ENCODE results near the gene PLEKHA1.

The PLEKHA1 gene

GRCh38 chr10:122374237-122374858, at the start of gene PLEKHA1:
TSS of gene PLEKHA1 (plus strand) at chr10:122374708. CDS start at chr10:122393201, 18,493 bp downstream.
- DNase-seq (ENCODE audit: low spot score): peak; percentile 96

GRCh38 chr10:122325235-122325634, 49.3 kb upstream of the PLEKHA1 start:
- DNase-seq (ENCODE audit: low spot score): no peak

- no peak for DNase-seq (ENCODE audit: low spot score)
Measured at GRCh38 chr10:122326385-122326784, 48.1 kb upstream of the PLEKHA1 start.

- no peak for DNase-seq (ENCODE audit: low spot score)
Measured at GRCh38 chr10:122326806-122327205, 47.7 kb upstream of the PLEKHA1 start.

- no peak for DNase-seq (ENCODE audit: low spot score)
Measured at GRCh38 chr10:122327237-122328206, 47.0 kb upstream of the PLEKHA1 start.

GRCh38 chr10:122328676-122329075, 45.8 kb upstream of the PLEKHA1 start:
- DNase-seq (ENCODE audit: low spot score): no peak

- DNase-seq (ENCODE audit: low spot score): no peak
Measured at GRCh38 chr10:122329416-122329815, 45.1 kb upstream of the PLEKHA1 start.

- no peak for DNase-seq (ENCODE audit: low spot score)
Measured at GRCh38 chr10:122331100-122331499, 43.4 kb upstream of the PLEKHA1 start.

- DNase-seq (ENCODE audit: low spot score): no peak
Measured at GRCh38 chr10:122331615-122332446, 42.7 kb upstream of the PLEKHA1 start.

GRCh38 chr10:122333037-122333436, 41.5 kb upstream of the PLEKHA1 start:
- DNase-seq (ENCODE audit: low spot score): no peak

- no peak for DNase-seq (ENCODE audit: low spot score)
Measured at GRCh38 chr10:122336332-122336731, 38.2 kb upstream of the PLEKHA1 start.

- DNase-seq (ENCODE audit: low spot score): no peak
Measured at GRCh38 chr10:122336961-122337360, 37.5 kb upstream of the PLEKHA1 start.

GRCh38 chr10:122338609-122339441, 35.7 kb upstream of the PLEKHA1 start:
- no peak for DNase-seq (ENCODE audit: low spot score)

GRCh38 chr10:122341141-122341810, 33.2 kb upstream of the PLEKHA1 start:
- DNase-seq (ENCODE audit: low spot score): no peak

GRCh38 chr10:122342293-122343134, 32.0 kb upstream of the PLEKHA1 start:
- DNase-seq (ENCODE audit: low spot score): no peak

GRCh38 chr10:122343135-122343800, 31.2 kb upstream of the PLEKHA1 start:
- no peak for DNase-seq (ENCODE audit: low spot score)

- no peak for DNase-seq (ENCODE audit: low spot score)
Measured at GRCh38 chr10:122343936-122344335, 30.6 kb upstream of the PLEKHA1 start.

GRCh38 chr10:122344741-122345258, 29.7 kb upstream of the PLEKHA1 start:
- no peak for DNase-seq (ENCODE audit: low spot score)

- DNase-seq (ENCODE audit: low spot score): no peak
Measured at GRCh38 chr10:122346326-122346950, 28.1 kb upstream of the PLEKHA1 start.
